ENCODE measurements around the gene ZFP14.
"Not testable (repeated sequence)": the region's sequence is repeated elsewhere in the genome, so short reads cannot be mapped to it uniquely, and the experiment has no call there.

The ZFP14 gene

GRCh38 chr19:36329534-36329933, 49.5 kb downstream of the ZFP14 start:
- not testable (repeated sequence) for DNase-seq

- DNase-seq = not testable (repeated sequence)
These were observed 52.4 kb downstream of the ZFP14 start for GRCh38 chr19:36326649-36327048.

- DNase-seq = not testable (repeated sequence)
These were observed 63.8 kb downstream of the ZFP14 start for GRCh38 chr19:36315164-36315563.

- DNase-seq = not testable (repeated sequence)
These were observed 64.9 kb downstream of the ZFP14 start for GRCh38 chr19:36314053-36314452.

- DNase-seq = not testable (repeated sequence)
These were observed 67.8 kb downstream of the ZFP14 start for GRCh38 chr19:36311098-36311760.

GRCh38 chr19:36310416-36310990, 68.5 kb downstream of the ZFP14 start:
- not testable (repeated sequence) for DNase-seq

GRCh38 chr19:36309759-36310158, 69.2 kb downstream of the ZFP14 start:
- not testable (repeated sequence) for DNase-seq

GRCh38 chr19:36309309-36309708, 69.7 kb downstream of the ZFP14 start:
- DNase-seq = not testable (repeated sequence)

- DNase-seq = not testable (repeated sequence)
These were observed 86.7 kb downstream of the ZFP14 start for GRCh38 chr19:36292317-36292716.

Data from NCI-H2029 treated with DMSO at 0.1 percent for 48 hours (cell line).